ENCODE data around the gene CELF4. TPM values are rescaled to one million over a fixed set of nuclear protein-coding genes. Genes with fewer than 3 reads are reported as not detected.

CELF4 gene
- total and polyA plus RNA-seq, 2 experiments from 2014 or later, result 1.6 to 2.1 TPM

- DNase-seq (ENCODE audit: low read depth in 1 of 2, low spot score in 1 of 2), result peak in 1 of 2 donors; percentile 52
These were observed 22.7 kb upstream of the CELF4 start for GRCh38 chr18:37588289-37588688.

GRCh38 chr18:37586656-37587225 lies 21.1 kb upstream of the CELF4 start:
- no peaks in the 10 kb centered on the region for H3K27me3 ChIP-seq
- no peak for TF ChIP-seq CTCF (IDR thresholded peaks at IDR 0.05; ENCODE audit: low read depth, low read length)
- no peak for DNase-seq (ENCODE audit: low read depth in 1 of 2, low spot score in 1 of 2)
- H3K9me3 ChIP-seq (ENCODE audit: low read depth), result no peaks in the 10 kb centered on the region
- H3K4me1 ChIP-seq (ENCODE audit: low read depth), result no peaks in the 10 kb centered on the region
- H3K27ac ChIP-seq, result no peak overlapping the region
- H3K36me3 ChIP-seq, result no peaks in the 10 kb centered on the region
- no peak overlapping the region for H3K4me3 ChIP-seq

More at GRCh38 chr18:37588289-37588688, 22.7 kb upstream of the CELF4 start:
- no peaks in the 10 kb centered on the region for H3K9me3 ChIP-seq (ENCODE audit: low read depth)
- H3K27ac ChIP-seq, result no peak overlapping the region
- H3K36me3 ChIP-seq, result no peaks in the 10 kb centered on the region
- H3K4me1 ChIP-seq (ENCODE audit: low read depth), result no peaks in the 10 kb centered on the region
- no peak overlapping the region for H3K4me3 ChIP-seq
- no peaks in the 10 kb centered on the region for H3K27me3 ChIP-seq
- no peak for TF ChIP-seq CTCF (IDR thresholded peaks at IDR 0.05; ENCODE audit: low read depth, low read length)

GRCh38 chr18:37584952-37585695 lies 19.5 kb upstream of the CELF4 start:
- no peak overlapping the region for H3K27ac ChIP-seq
- no peak for DNase-seq (ENCODE audit: low read depth in 1 of 2, low spot score in 1 of 2)
- TF ChIP-seq CTCF (IDR thresholded peaks at IDR 0.05; ENCODE audit: low read depth, low read length), result no peak
- no peaks in the 10 kb centered on the region for H3K9me3 ChIP-seq (ENCODE audit: low read depth)
- no peaks in the 10 kb centered on the region for H3K36me3 ChIP-seq
- no peaks in the 10 kb centered on the region for H3K4me1 ChIP-seq (ENCODE audit: low read depth)
- H3K27me3 ChIP-seq, result no peaks in the 10 kb centered on the region
- H3K4me3 ChIP-seq, result no peak overlapping the region

- Histone ChIP-seq H3K4me1 (ENCODE audit: low read depth) (no peaks in the 10 kb centered on the region), H3K36me3 (no peaks in the 10 kb centered on the region), H3K9me3 (ENCODE audit: low read depth) (no peaks in the 10 kb centered on the region), H3K27ac (no peak overlapping the region), H3K27me3 (no peaks in the 10 kb centered on the region), H3K4me3 (no peak overlapping the region)
- TF ChIP-seq CTCF (IDR thresholded peaks at IDR 0.05; ENCODE audit: low read depth, low read length), result no peak
- no peak for DNase-seq (ENCODE audit: low read depth in 1 of 2, low spot score in 1 of 2)
These were observed 18.6 kb upstream of the CELF4 start for GRCh38 chr18:37584217-37584616.

GRCh38 chr18:37582261-37582660 lies 16.7 kb upstream of the CELF4 start:
- H3K27me3 ChIP-seq, result no peaks in the 10 kb centered on the region
- no peak overlapping the region for H3K4me3 ChIP-seq
- TF ChIP-seq CTCF (IDR thresholded peaks at IDR 0.05; ENCODE audit: low read depth, low read length), result no peak
- no peaks in the 10 kb centered on the region for H3K9me3 ChIP-seq (ENCODE audit: low read depth)
- H3K27ac ChIP-seq, result no peak overlapping the region
- DNase-seq (ENCODE audit: low read depth in 1 of 2, low spot score in 1 of 2), result no peak
- H3K36me3 ChIP-seq, result no peaks in the 10 kb centered on the region
- no peaks in the 10 kb centered on the region for H3K4me1 ChIP-seq (ENCODE audit: low read depth)
